Natural killer cell (primary cell): ENCODE data around the gene CDK14. TPM values are rescaled to one million over a fixed set of nuclear protein-coding genes. Genes with fewer than 3 reads are reported as not detected.

Experiments used
- ATAC-seq, 3 donors: fragments of 150-1000 bp in 2 of 3; fragments of 200-7000 bp in 1 of 3; cut with Tn5 transposase; 1 replicate in 1 of 3; 2 replicates in 2 of 3; pipeline ENCODE4 v1.10.0; 2021; ENCODE audit warnings: mild to moderate bottlenecking in 2 of 3, moderate library complexity in 2 of 3
- DNase-seq, 2 donors: peaks; one replicate each; pipeline versions ENCODE4 v3.0.0 to v3.0.0-alpha.2; 2013 to 2021; ENCODE audit warnings: mixed read lengths in 1 of 2
- H3K27ac ChIP-seq: one replicate; pipeline ENCODE4 v1.5.1; 2013; ENCODE audit warnings: mild to moderate bottlenecking, low read length
- H3K27me3 ChIP-seq: one replicate; pipeline ENCODE4 v1.6.1; 2013; ENCODE audit warnings: low read length; ENCODE audit not compliant: control insufficient read depth, insufficient read depth
- H3K36me3 ChIP-seq: one replicate; pipeline ENCODE4 v1.6.1; 2013; ENCODE audit warnings: low read length; ENCODE audit not compliant: control insufficient read depth, insufficient read depth
- H3K4me1 ChIP-seq: one replicate; pipeline ENCODE4 v1.6.1; 2013; ENCODE audit warnings: low read length; ENCODE audit not compliant: control insufficient read depth, insufficient read depth
- H3K4me3 ChIP-seq: one replicate; pipeline ENCODE4 v1.5.1; 2013; ENCODE audit warnings: low read length
- H3K9me3 ChIP-seq: one replicate; pipeline ENCODE4 v1.6.1; 2013; ENCODE audit warnings: low read length; ENCODE audit not compliant: control insufficient read depth, insufficient read depth
- H3K27ac Mint-ChIP-seq, 2 donors: one replicate each; pipeline ENCODE4 v1.8.0; 2022; ENCODE audit warnings: mild to moderate bottlenecking in 2 of 2, mixed read lengths in 2 of 2, moderate library complexity in 1 of 2
- H3K27me3 Mint-ChIP-seq, 2 donors: one replicate each; pipeline ENCODE4 v1.8.0; 2022; ENCODE audit warnings: low read depth in 2 of 2, mixed read lengths in 2 of 2
- H3K36me3 Mint-ChIP-seq: one replicate; pipeline ENCODE4 v1.8.0; 2022; ENCODE audit warnings: mixed read lengths
- H3K4me1 Mint-ChIP-seq, 2 donors: one replicate each; pipeline ENCODE4 v1.8.0; 2022; ENCODE audit warnings: mixed read lengths in 2 of 2
- H3K4me3 Mint-ChIP-seq: one replicate; pipeline ENCODE4 v1.8.0; 2022; ENCODE audit warnings: mild to moderate bottlenecking, moderate library complexity, mixed read lengths
- H3K9me3 Mint-ChIP-seq, 2 donors: one replicate each; pipeline ENCODE4 v1.8.0; 2022; ENCODE audit warnings: mixed read lengths in 2 of 2
- CTCF ChIP-seq: fragments of 200-600 bp; IDR thresholded peaks from one replicate; pipeline ENCODE4 v1.8.0; 2022; ENCODE audit warnings: antibody characterized with exemption
- WGBS: methylation state at CpG from one replicate; pipeline ENCODE4 v1.1.7; 2013; ENCODE audit warnings: missing lambda C conversion rate; ENCODE audit not compliant: insufficient coverage; 5-methylcytosine and 5-hydroxymethylcytosine counted together
- intact Hi-C: fragments of 100-400 bp; cut with micrococcal nuclease; formaldehyde crosslinking; loops from one replicate; pipeline ENCODE4 v1.14.2; 2022
- total RNA-seq, 4 donors: library from RNA; stranded (reverse); fragments of 120-200 nt in 1 of 4; gene quantifications; one replicate each; pipeline versions ENCODE4 v1.2.3 to v1.2.4, GENCODE V29; 2013 to 2022

Gene CDK14
- total RNA-seq, 3 donors from 2014 or later (not counting 1 experiment from before 2014, with no cell fraction given) = 1.2 to 12.5 (median 1.9) TPM

- 2% methylated on average over 45 of the region's 47 CpGs for WGBS
- peaks cover 22 to 52% of the 10 kb centered on the region in 2 donors for H3K27me3 Mint-ChIP-seq
Observed at GRCh38 chr7:90596671-90597562, 796 bp downstream of the CDK14 start.

GRCh38 chr7:90597563-90598253 is 1.6 kb downstream of the CDK14 start:
- H3K27me3 Mint-ChIP-seq = peaks cover 22 to 52% of the 10 kb centered on the region in 2 donors
- intact Hi-C loops = no loop called here

More at GRCh38 chr7:90596671-90597562, 796 bp downstream of the CDK14 start:
- Histone ChIP-seq H3K27me3 (peaks cover 12% of the 10 kb centered on the region), H3K27ac (peak overlapping the region; percentile 52), H3K36me3 (no peaks in the 10 kb centered on the region), H3K9me3 (no peaks in the 10 kb centered on the region), H3K4me1 (peaks cover 10% of the 10 kb centered on the region), H3K4me3 (peak overlapping the region; percentile 28)
- DNase-seq = no peak
- no peak for TF ChIP-seq CTCF
- no peak for ATAC-seq
- Mint-ChIP-seq H3K9me3 (no peaks in the 10 kb centered on the region), H3K27ac (no peak overlapping the region), H3K4me1 (peaks cover 7 to 8% of the 10 kb centered on the region in 2 donors), H3K36me3 (no peaks in the 10 kb centered on the region), H3K4me3 (peak overlapping the region; percentile 78)
- intact Hi-C loops = no loop called here

GRCh38 chr7:90599038-90599437 is 2.9 kb downstream of the CDK14 start:
- ATAC-seq (no peak), DNase-seq (no peak)
- Histone ChIP-seq H3K27ac (no peak overlapping the region), H3K36me3 (no peaks in the 10 kb centered on the region), H3K4me1 (peaks cover 10% of the 10 kb centered on the region), H3K9me3 (no peaks in the 10 kb centered on the region), H3K4me3 (no peak overlapping the region), H3K27me3 (peaks cover 12% of the 10 kb centered on the region)
- 92% methylated on average over 3 of the region's 4 CpGs for WGBS
- intact Hi-C loops = no loop called here
- Mint-ChIP-seq H3K36me3 (no peaks in the 10 kb centered on the region), H3K9me3 (no peaks in the 10 kb centered on the region), H3K27me3 (peaks cover 17 to 44% of the 10 kb centered on the region in 2 donors), H3K27ac (no peak overlapping the region), H3K4me3 (no peak overlapping the region), H3K4me1 (peaks cover 7 to 8% of the 10 kb centered on the region in 2 donors)
- no peak for TF ChIP-seq CTCF

More at GRCh38 chr7:90597563-90598253, 1.6 kb downstream of the CDK14 start:
- TF ChIP-seq CTCF = no peak
- no peak overlapping the region for H3K27ac Mint-ChIP-seq
- peaks cover 7 to 8% of the 10 kb centered on the region in 2 donors for H3K4me1 Mint-ChIP-seq
- no peaks in the 10 kb centered on the region for H3K36me3 Mint-ChIP-seq
- no peak overlapping the region for H3K4me3 Mint-ChIP-seq
- no peaks in the 10 kb centered on the region for H3K9me3 Mint-ChIP-seq
- H3K9me3 ChIP-seq = no peaks in the 10 kb centered on the region
- peaks cover 12% of the 10 kb centered on the region for H3K27me3 ChIP-seq
- H3K4me3 ChIP-seq = no peak overlapping the region
- ATAC-seq (no peak), DNase-seq (no peak)
- WGBS = 85% methylated on average over 4 of the region's 10 CpGs
- H3K4me1 ChIP-seq = peaks cover 10% of the 10 kb centered on the region
- no peaks in the 10 kb centered on the region for H3K36me3 ChIP-seq
- H3K27ac ChIP-seq = no peak overlapping the region
